Panc1 (cell line): ENCODE results near the gene OPHN1. TPM values are rescaled to one million over a fixed set of nuclear protein-coding genes. Genes with fewer than 3 reads are reported as not detected.

Experiments
- ATAC-seq: fragments of 200-7000 bp; cut with Tn5 transposase; 2 replicates; pipeline ENCODE4 v1.9.1; 2020; ENCODE audit warnings: mild to moderate bottlenecking, moderate library complexity
- BruUV-seq: library from RNA; stranded (reverse); fragments of 400-500 nt; replicated peaks from 2 replicates; lab custom pipeline; 2021; lab: Mats Ljungman, UMichigan
- CTCF ChIA-PET: fragments of 300-600 bp; sonication (Branson Sonifier 250); formaldehyde crosslinking; loops from one replicate; lab custom pipeline; 2022; ENCODE audit warnings: antibody characterized with exemption; lab: Charles Lee
- POLR2A ChIA-PET: fragments of 300-600 bp; sonication (Branson Sonifier 250); formaldehyde crosslinking; loops from one replicate; lab custom pipeline; 2022; ENCODE audit warnings: antibody characterized with exemption; lab: Charles Lee
- DNase-seq: peaks from one replicate; pipeline ENCODE4 v3.0.0-alpha.2; 2010; ENCODE audit warnings: low read depth, low spot score
- H3K27ac ChIP-seq: 2 replicates; pipeline ENCODE4 v1.5.1; 2011; ENCODE audit warnings: mild to moderate bottlenecking, low read length, inconsistent platforms
- H3K27me3 ChIP-seq: fragments of 200-500 bp; sonication (Bioruptor generic); 2 replicates; pipeline ENCODE4 v1.6.0; 2014; ENCODE audit warnings: low read length, inconsistent platforms; ENCODE audit not compliant: control insufficient read depth, insufficient read depth
- H3K36me3 ChIP-seq: fragments of 200-500 bp; sonication (Bioruptor generic); 2 replicates; pipeline ENCODE4 v1.5.1; 2014; ENCODE audit warnings: inconsistent platforms, mild to moderate bottlenecking, low read length, moderate library complexity; ENCODE audit not compliant: control insufficient read depth, insufficient read depth
- H3K4me1 ChIP-seq: 2 replicates; pipeline ENCODE4 v1.5.1; 2011; ENCODE audit warnings: inconsistent platforms, mild to moderate bottlenecking, low read length, moderate library complexity; ENCODE audit not compliant: control insufficient read depth, insufficient read depth
- H3K4me3 ChIP-seq, 2 experiments: 2 replicates each; pipeline ENCODE4 v1.5.1; 2011 to 2012; ENCODE audit warnings: low read depth in 2 of 2, low read length in 2 of 2, mild to moderate bottlenecking in 2 of 2, inconsistent platforms in 1 of 2, moderate library complexity in 1 of 2
- H3K9me3 ChIP-seq: fragments of 200-500 bp; sonication (Bioruptor generic); 2 replicates; pipeline ENCODE4 v1.5.1; 2014; ENCODE audit warnings: low read depth, mild to moderate bottlenecking, inconsistent platforms, low read length, moderate library complexity; ENCODE audit not compliant: control insufficient read depth, insufficient read depth
- POLR2AphosphoS5 ChIP-seq: IDR thresholded peaks from 2 replicates; pipeline ENCODE4 v1.6.1; 2012; ENCODE audit warnings: mild to moderate bottlenecking, low read depth, low read length, moderate library complexity
- SIN3A ChIP-seq: IDR thresholded peaks from 2 replicates; pipeline ENCODE4 v1.6.1; 2012; ENCODE audit warnings: low read depth, mild to moderate bottlenecking, low read length, moderate library complexity, borderline replicate concordance; ENCODE audit not compliant: insufficient read depth
- TCF7L2 ChIP-seq: IDR thresholded peaks from 2 replicates; pipeline ENCODE4 v1.6.1; 2011; ENCODE audit warnings: mild to moderate bottlenecking, low read depth, low read length, inconsistent platforms
- in situ Hi-C: cut with HindIII; loops from 2 replicates; pipeline ENCODE4 v1.10.0; 2016; ENCODE audit warnings: low sequenced_read_pairs, low pct_unique_long_range_greater_than_20kb
- intact Hi-C: fragments of 100-400 bp; cut with micrococcal nuclease; formaldehyde crosslinking; loops from one replicate; pipeline ENCODE4 v1.10.0; 2022; ENCODE audit not compliant: unreplicated experiment
- total RNA-seq: library from RNA; stranded (reverse); gene quantifications from one replicate; pipeline ENCODE4 v1.2.1, GENCODE V29; 2021; ENCODE audit not compliant: unreplicated experiment
- TF ChIP-seq, protein P1 (sequence below), 2 experiments: IDR thresholded peaks; 2 replicates each; pipeline ENCODE4 v1.6.1; 2011 to 2012; ENCODE audit warnings: low read depth in 2 of 2, control low read depth in 1 of 2, low read length in 1 of 2, mild to moderate bottlenecking in 1 of 2, moderate library complexity in 1 of 2; ENCODE audit not compliant: insufficient read depth in 1 of 2
- TF ChIP-seq, protein P2 (sequence below): fragments of 450-650 bp; IDR thresholded peaks from 2 replicates; pipeline ENCODE4 v1.5.1; 2017; ENCODE audit warnings: mild to moderate bottlenecking

Gene OPHN1
- total RNA-seq, 1 experiment from 2014 or later = 8.8 TPM

DNA sequence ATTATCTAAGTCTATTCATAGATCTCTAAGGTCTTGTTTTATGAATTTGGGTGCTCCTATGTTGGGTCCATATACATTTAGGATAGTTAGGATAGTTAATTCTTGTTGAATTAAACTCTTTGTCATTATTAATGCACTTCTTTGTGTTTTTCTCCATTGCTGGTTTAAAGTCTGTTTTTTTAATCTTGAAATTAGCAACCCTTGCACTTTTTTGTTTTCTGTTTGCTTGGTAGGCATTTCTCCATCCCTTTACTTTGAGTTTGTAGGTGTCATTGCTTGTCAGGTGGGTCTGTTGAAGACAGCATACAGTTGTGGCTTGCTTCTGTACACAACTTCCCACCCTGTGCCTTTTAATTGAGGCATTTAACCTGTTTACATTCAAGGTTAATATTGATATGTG lies 434.8 kb downstream of the OPHN1 start:
- in situ Hi-C loops (no loop called here), intact Hi-C loops (no loop called here)
- no peaks in the 10 kb centered on the region for H3K36me3 ChIP-seq
- ATAC-seq (no peak), DNase-seq (no peak)
- CTCF ChIA-PET = no interaction called here
- H3K4me3 ChIP-seq = no peak overlapping the region
- TF ChIP-seq POLR2AphosphoS5 (no peak), TCF7L2 (no peak), SIN3A (no peak)
- TF ChIP-seq, protein P1, sequence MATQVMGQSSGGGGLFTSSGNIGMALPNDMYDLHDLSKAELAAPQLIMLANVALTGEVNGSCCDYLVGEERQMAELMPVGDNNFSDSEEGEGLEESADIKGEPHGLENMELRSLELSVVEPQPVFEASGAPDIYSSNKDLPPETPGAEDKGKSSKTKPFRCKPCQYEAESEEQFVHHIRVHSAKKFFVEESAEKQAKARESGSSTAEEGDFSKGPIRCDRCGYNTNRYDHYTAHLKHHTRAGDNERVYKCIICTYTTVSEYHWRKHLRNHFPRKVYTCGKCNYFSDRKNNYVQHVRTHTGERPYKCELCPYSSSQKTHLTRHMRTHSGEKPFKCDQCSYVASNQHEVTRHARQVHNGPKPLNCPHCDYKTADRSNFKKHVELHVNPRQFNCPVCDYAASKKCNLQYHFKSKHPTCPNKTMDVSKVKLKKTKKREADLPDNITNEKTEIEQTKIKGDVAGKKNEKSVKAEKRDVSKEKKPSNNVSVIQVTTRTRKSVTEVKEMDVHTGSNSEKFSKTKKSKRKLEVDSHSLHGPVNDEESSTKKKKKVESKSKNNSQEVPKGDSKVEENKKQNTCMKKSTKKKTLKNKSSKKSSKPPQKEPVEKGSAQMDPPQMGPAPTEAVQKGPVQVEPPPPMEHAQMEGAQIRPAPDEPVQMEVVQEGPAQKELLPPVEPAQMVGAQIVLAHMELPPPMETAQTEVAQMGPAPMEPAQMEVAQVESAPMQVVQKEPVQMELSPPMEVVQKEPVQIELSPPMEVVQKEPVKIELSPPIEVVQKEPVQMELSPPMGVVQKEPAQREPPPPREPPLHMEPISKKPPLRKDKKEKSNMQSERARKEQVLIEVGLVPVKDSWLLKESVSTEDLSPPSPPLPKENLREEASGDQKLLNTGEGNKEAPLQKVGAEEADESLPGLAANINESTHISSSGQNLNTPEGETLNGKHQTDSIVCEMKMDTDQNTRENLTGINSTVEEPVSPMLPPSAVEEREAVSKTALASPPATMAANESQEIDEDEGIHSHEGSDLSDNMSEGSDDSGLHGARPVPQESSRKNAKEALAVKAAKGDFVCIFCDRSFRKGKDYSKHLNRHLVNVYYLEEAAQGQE (IDR thresholded peaks at IDR 0.05; ENCODE audit: insufficient read depth in 1 of 2, low read depth in 2 of 2, low read length in 1 of 2) = no peak
- TF ChIP-seq, protein P2, sequence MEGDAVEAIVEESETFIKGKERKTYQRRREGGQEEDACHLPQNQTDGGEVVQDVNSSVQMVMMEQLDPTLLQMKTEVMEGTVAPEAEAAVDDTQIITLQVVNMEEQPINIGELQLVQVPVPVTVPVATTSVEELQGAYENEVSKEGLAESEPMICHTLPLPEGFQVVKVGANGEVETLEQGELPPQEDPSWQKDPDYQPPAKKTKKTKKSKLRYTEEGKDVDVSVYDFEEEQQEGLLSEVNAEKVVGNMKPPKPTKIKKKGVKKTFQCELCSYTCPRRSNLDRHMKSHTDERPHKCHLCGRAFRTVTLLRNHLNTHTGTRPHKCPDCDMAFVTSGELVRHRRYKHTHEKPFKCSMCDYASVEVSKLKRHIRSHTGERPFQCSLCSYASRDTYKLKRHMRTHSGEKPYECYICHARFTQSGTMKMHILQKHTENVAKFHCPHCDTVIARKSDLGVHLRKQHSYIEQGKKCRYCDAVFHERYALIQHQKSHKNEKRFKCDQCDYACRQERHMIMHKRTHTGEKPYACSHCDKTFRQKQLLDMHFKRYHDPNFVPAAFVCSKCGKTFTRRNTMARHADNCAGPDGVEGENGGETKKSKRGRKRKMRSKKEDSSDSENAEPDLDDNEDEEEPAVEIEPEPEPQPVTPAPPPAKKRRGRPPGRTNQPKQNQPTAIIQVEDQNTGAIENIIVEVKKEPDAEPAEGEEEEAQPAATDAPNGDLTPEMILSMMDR = no peak
- POLR2A ChIA-PET = no interaction called here
- no peaks in the 10 kb centered on the region for H3K9me3 ChIP-seq
- no TSS peak for BruUV-seq
- no peak overlapping the region for H3K27ac ChIP-seq
- H3K4me1 ChIP-seq = no peaks in the 10 kb centered on the region
- H3K27me3 ChIP-seq = no peaks in the 10 kb centered on the region

Other genes starting within 250 kb of the OPHN1 start
- gene YIPF6, start 65.6 kb upstream of the OPHN1 start, total RNA-seq = 61.3 TPM
- 4.6 TPM for gene STARD8, start 214.2 kb upstream of the OPHN1 start, total RNA-seq